GM21515 (cell line): ENCODE results near the gene LARGE2.
A peak's percentile ranks its signal among the peaks of the same experiment; 100 is the strongest.

Source experiments
- ATAC-seq: cut with Tn5 transposase; IDR thresholded peaks from one replicate; pipeline ENCODE4 v1.9.1; 2021; ENCODE audit not compliant: unreplicated experiment

LARGE2 gene

GRCh38 chr11:45922425-45923082 lies at the start of gene LARGE2:
Gene LARGE2 (plus strand): TSS chr11:45922656. CDS start chr11:45922883, 227 bp downstream.
- ATAC-seq: no peak

GRCh38 chr11:45876401-45876800 lies 46.1 kb upstream of the LARGE2 start:
- no peak for ATAC-seq

- no peak for ATAC-seq
Measured at GRCh38 chr11:45877221-45877620, 45.2 kb upstream of the LARGE2 start.

GRCh38 chr11:45877845-45878244 lies 44.6 kb upstream of the LARGE2 start:
- no peak for ATAC-seq

- ATAC-seq: no peak
Measured at GRCh38 chr11:45879803-45880686, 42.4 kb upstream of the LARGE2 start.

- ATAC-seq: no peak
Measured at GRCh38 chr11:45880772-45881570, 41.5 kb upstream of the LARGE2 start.

- ATAC-seq: no peak
Measured at GRCh38 chr11:45881708-45882368, 40.6 kb upstream of the LARGE2 start.

- no peak for ATAC-seq
Measured at GRCh38 chr11:45884596-45885185, 37.8 kb upstream of the LARGE2 start.

GRCh38 chr11:45885274-45885920 lies 37.1 kb upstream of the LARGE2 start, which contains the start of gene MAPK8IP1:
Gene MAPK8IP1 (plus strand): TSS chr11:45885651. CDS start chr11:45885821, 170 bp downstream.
- ATAC-seq: peak; percentile 67

GRCh38 chr11:45885921-45886721 lies 36.3 kb upstream of the LARGE2 start:
- no peak for ATAC-seq

GRCh38 chr11:45886816-45887520 lies 35.5 kb upstream of the LARGE2 start:
- no peak for ATAC-seq

- ATAC-seq: no peak
Measured at GRCh38 chr11:45887587-45887986, 34.9 kb upstream of the LARGE2 start.

GRCh38 chr11:45889555-45889954 lies 32.9 kb upstream of the LARGE2 start:
- ATAC-seq: no peak

GRCh38 chr11:45889966-45890365 lies 32.5 kb upstream of the LARGE2 start:
- ATAC-seq: no peak

- ATAC-seq: no peak
Measured at GRCh38 chr11:45890886-45891550, 31.4 kb upstream of the LARGE2 start.

GRCh38 chr11:45892856-45893255 lies 29.6 kb upstream of the LARGE2 start:
- no peak for ATAC-seq

- no peak for ATAC-seq
Measured at GRCh38 chr11:45894555-45895247, 27.8 kb upstream of the LARGE2 start.
